Natural killer cell (primary cell): ENCODE data around the gene KLHL12. TPM values are rescaled to one million over a fixed set of nuclear protein-coding genes. Genes with fewer than 3 reads are reported as not detected.
A peak's percentile ranks its signal among the peaks of the same experiment; 100 is the strongest.

Source experiments
- ATAC-seq, 3 donors: fragments of 150-1000 bp in 2 of 3; fragments of 200-7000 bp in 1 of 3; cut with Tn5 transposase; 1 replicate in 1 of 3; 2 replicates in 2 of 3; pipeline ENCODE4 v1.10.0; 2021; ENCODE audit warnings: mild to moderate bottlenecking in 2 of 3, moderate library complexity in 2 of 3
- DNase-seq, 2 donors: peaks; one replicate each; pipeline versions ENCODE4 v3.0.0 to v3.0.0-alpha.2; 2013 to 2021; ENCODE audit warnings: mixed read lengths in 1 of 2
- H3K27ac ChIP-seq: one replicate; pipeline ENCODE4 v1.5.1; 2013; ENCODE audit warnings: mild to moderate bottlenecking, low read length
- H3K27me3 ChIP-seq: one replicate; pipeline ENCODE4 v1.6.1; 2013; ENCODE audit warnings: low read length; ENCODE audit not compliant: control insufficient read depth, insufficient read depth
- H3K36me3 ChIP-seq: one replicate; pipeline ENCODE4 v1.6.1; 2013; ENCODE audit warnings: low read length; ENCODE audit not compliant: control insufficient read depth, insufficient read depth
- H3K4me1 ChIP-seq: one replicate; pipeline ENCODE4 v1.6.1; 2013; ENCODE audit warnings: low read length; ENCODE audit not compliant: control insufficient read depth, insufficient read depth
- H3K4me3 ChIP-seq: one replicate; pipeline ENCODE4 v1.5.1; 2013; ENCODE audit warnings: low read length
- H3K9me3 ChIP-seq: one replicate; pipeline ENCODE4 v1.6.1; 2013; ENCODE audit warnings: low read length; ENCODE audit not compliant: control insufficient read depth, insufficient read depth
- H3K27ac Mint-ChIP-seq, 2 donors: one replicate each; pipeline ENCODE4 v1.8.0; 2022; ENCODE audit warnings: mild to moderate bottlenecking in 2 of 2, mixed read lengths in 2 of 2, moderate library complexity in 1 of 2
- H3K27me3 Mint-ChIP-seq, 2 donors: one replicate each; pipeline ENCODE4 v1.8.0; 2022; ENCODE audit warnings: low read depth in 2 of 2, mixed read lengths in 2 of 2
- H3K36me3 Mint-ChIP-seq: one replicate; pipeline ENCODE4 v1.8.0; 2022; ENCODE audit warnings: mixed read lengths
- H3K4me1 Mint-ChIP-seq, 2 donors: one replicate each; pipeline ENCODE4 v1.8.0; 2022; ENCODE audit warnings: mixed read lengths in 2 of 2
- H3K4me3 Mint-ChIP-seq: one replicate; pipeline ENCODE4 v1.8.0; 2022; ENCODE audit warnings: mild to moderate bottlenecking, moderate library complexity, mixed read lengths
- H3K9me3 Mint-ChIP-seq, 2 donors: one replicate each; pipeline ENCODE4 v1.8.0; 2022; ENCODE audit warnings: mixed read lengths in 2 of 2
- CTCF ChIP-seq: fragments of 200-600 bp; IDR thresholded peaks from one replicate; pipeline ENCODE4 v1.8.0; 2022; ENCODE audit warnings: antibody characterized with exemption
- WGBS: methylation state at CpG from one replicate; pipeline ENCODE4 v1.1.7; 2013; ENCODE audit warnings: missing lambda C conversion rate; ENCODE audit not compliant: insufficient coverage; 5-methylcytosine and 5-hydroxymethylcytosine counted together
- intact Hi-C: fragments of 100-400 bp; cut with micrococcal nuclease; formaldehyde crosslinking; loops from one replicate; pipeline ENCODE4 v1.14.2; 2022
- total RNA-seq, 4 donors: library from RNA; stranded (reverse); fragments of 120-200 nt in 1 of 4; gene quantifications; one replicate each; pipeline versions ENCODE4 v1.2.3 to v1.2.4, GENCODE V29; 2013 to 2022

Gene KLHL12
- total RNA-seq, 3 donors from 2014 or later (not counting 1 experiment from before 2014, with no cell fraction given) = 19.2 to 23.2 (median 22.6) TPM

GRCh38 chr1:202972046-202972445 lies 45.0 kb upstream of the KLHL12 start:
- 59% methylated on average over 3 of the region's 4 CpGs for WGBS
- Histone ChIP-seq H3K9me3 (no peaks in the 10 kb centered on the region), H3K27me3 (no peaks in the 10 kb centered on the region), H3K27ac (no peak overlapping the region), H3K4me3 (no peak overlapping the region), H3K36me3 (no peaks in the 10 kb centered on the region), H3K4me1 (peaks cover 20% of the 10 kb centered on the region)
- no peak for DNase-seq
- ATAC-seq = no peak
- Mint-ChIP-seq H3K27ac (no peak overlapping the region), H3K27me3 (peaks cover 13 to 22% of the 10 kb centered on the region in 2 donors), H3K9me3 (no peaks in the 10 kb centered on the region), H3K36me3 (no peaks in the 10 kb centered on the region), H3K4me3 (no peak overlapping the region), H3K4me1 (peaks cover 16 to 17% of the 10 kb centered on the region in 2 donors)
- intact Hi-C loops = no loop called here
- TF ChIP-seq CTCF = no peak

- H3K4me1 Mint-ChIP-seq = peaks cover 25 to 27% of the 10 kb centered on the region in 2 donors
- H3K36me3 ChIP-seq = no peaks in the 10 kb centered on the region
- 0% methylated on average over 2 of the region's 5 CpGs for WGBS
- no peaks in the 10 kb centered on the region for H3K9me3 ChIP-seq
- H3K4me3 ChIP-seq = no peak overlapping the region
- no peaks in the 10 kb centered on the region for H3K9me3 Mint-ChIP-seq
- H3K27me3 ChIP-seq = no peaks in the 10 kb centered on the region
- intact Hi-C loops = loop anchor here (1.0 to 2.0 kb wide), 2 partner anchors 38 to 43 kb away; partner anchors contain the start of gene TMEM183A
- peak; percentile 16 for TF ChIP-seq CTCF
- peaks cover 30% of the 10 kb centered on the region for H3K4me1 ChIP-seq
- H3K27ac ChIP-seq = no peak overlapping the region
- H3K27ac Mint-ChIP-seq = peak overlapping the region in 1 of 2 donors; percentile 73
- ATAC-seq (peak; percentile 13 to 62 (median 23)), DNase-seq (peak in 1 of 2 donors; percentile 66)
- peaks cover 0 to 5% of the 10 kb centered on the region in 2 donors for H3K27me3 Mint-ChIP-seq
- H3K4me3 Mint-ChIP-seq = peak overlapping the region; percentile 55
- no peaks in the 10 kb centered on the region for H3K36me3 Mint-ChIP-seq
Observed at GRCh38 chr1:202968895-202969295, 41.9 kb upstream of the KLHL12 start.

- Histone ChIP-seq H3K27me3 (no peaks in the 10 kb centered on the region), H3K4me1 (peaks cover 30% of the 10 kb centered on the region), H3K27ac (no peak overlapping the region), H3K9me3 (no peaks in the 10 kb centered on the region), H3K4me3 (no peak overlapping the region), H3K36me3 (no peaks in the 10 kb centered on the region)
- 25% methylated on average over 3 of the region's 3 CpGs for WGBS
- intact Hi-C loops = loop anchor here (1.0 to 2.0 kb wide), 2 partner anchors 38 to 42 kb away; partner anchors contain the start of gene TMEM183A
- Mint-ChIP-seq H3K9me3 (no peaks in the 10 kb centered on the region), H3K27ac (peak overlapping the region; percentile 73 to 79), H3K36me3 (no peaks in the 10 kb centered on the region), H3K4me1 (peaks cover 25 to 27% of the 10 kb centered on the region in 2 donors), H3K27me3 (no peaks in the 10 kb centered on the region), H3K4me3 (peak overlapping the region; percentile 90)
- DNase-seq (no peak), ATAC-seq (no peak)
- no peak for TF ChIP-seq CTCF
Observed at GRCh38 chr1:202968351-202968750, 41.3 kb upstream of the KLHL12 start.
